Testis (tissue), 3 donors: ENCODE measurements around the gene PAK6. TPM values are rescaled to one million over a fixed set of nuclear protein-coding genes. Genes with fewer than 3 reads are reported as not detected.

Experiments
- DNase-seq: peaks from one replicate; pipeline ENCODE4 v3.0.0-alpha.2; 2019
- H3K27ac ChIP-seq, 2 donors: fragments of 200-600 bp; sonication (generic); one replicate each; pipeline ENCODE4 v1.5.1; 2019
- H3K27me3 ChIP-seq: fragments of 200-600 bp; sonication (generic); one replicate; pipeline ENCODE4 v1.5.1; 2019
- H3K36me3 ChIP-seq: fragments of 200-600 bp; sonication (generic); one replicate; pipeline ENCODE4 v1.5.1; 2017; ENCODE audit warnings: low read depth; ENCODE audit errors: missing control alignments
- H3K4me1 ChIP-seq: fragments of 200-600 bp; sonication (generic); one replicate; pipeline ENCODE4 v1.5.1; 2019
- H3K4me3 ChIP-seq, 2 donors: fragments of 200-600 bp; sonication (generic); one replicate each; pipeline ENCODE4 v1.5.1; 2017 to 2019
- H3K9me3 ChIP-seq: fragments of 200-600 bp; sonication (generic); one replicate; pipeline ENCODE4 v1.5.1; 2017
- POLR2A ChIP-seq: fragments of 450-650 bp; IDR thresholded peaks from one replicate; pipeline ENCODE4 v1.6.1; 2017; ENCODE audit warnings: antibody characterized with exemption, mild to moderate bottlenecking, moderate library complexity
- WGBS, 2 donors: methylation state at CpG; one replicate each; pipeline ENCODE4 v1.1.5; 2018; 5-methylcytosine and 5-hydroxymethylcytosine counted together
- intact Hi-C: fragments of 100-400 bp; cut with DNase I; formaldehyde crosslinking; loops from one replicate; pipeline ENCODE4 v1.15.1; 2023; ENCODE audit warnings: low total_unique reads
- polyA plus RNA-seq: library from polyadenylated mRNA; stranded (reverse); fragments of 350-450 nt; fragmentation: Illumina TruSeq; extraction: RNeasy Lipid Tissue Mini Kit (QIAGEN cat#74804); gene quantifications from one replicate; pipeline ENCODE4 v1.2.3, GENCODE V29; 2014; ENCODE audit warnings: low read depth, low replicate concordance; ENCODE audit not compliant: insufficient read depth
- total RNA-seq, 2 donors: library from RNA; depleted of rRNA; stranded (reverse); fragments of >200 nt; gene quantifications; one replicate each; pipeline ENCODE4 v1.2.3, GENCODE V29; 2016
- TF ChIP-seq, protein P1 (sequence below), 3 experiments: fragments of 450-650 bp in 2 of 3; fragments of 200-600 bp in 1 of 3; sonication (generic) in 1 of 3; IDR thresholded peaks; one replicate each; pipeline ENCODE4 v1.5.1; 2016 to 2019; ENCODE audit warnings: antibody characterized with exemption in 3 of 3, mild to moderate bottlenecking in 2 of 3, moderate library complexity in 1 of 3

The PAK6 gene
- total and polyA plus RNA-seq, 3 donors from 2014 or later = 47.4 to 245 (median 140) TPM

DNA sequence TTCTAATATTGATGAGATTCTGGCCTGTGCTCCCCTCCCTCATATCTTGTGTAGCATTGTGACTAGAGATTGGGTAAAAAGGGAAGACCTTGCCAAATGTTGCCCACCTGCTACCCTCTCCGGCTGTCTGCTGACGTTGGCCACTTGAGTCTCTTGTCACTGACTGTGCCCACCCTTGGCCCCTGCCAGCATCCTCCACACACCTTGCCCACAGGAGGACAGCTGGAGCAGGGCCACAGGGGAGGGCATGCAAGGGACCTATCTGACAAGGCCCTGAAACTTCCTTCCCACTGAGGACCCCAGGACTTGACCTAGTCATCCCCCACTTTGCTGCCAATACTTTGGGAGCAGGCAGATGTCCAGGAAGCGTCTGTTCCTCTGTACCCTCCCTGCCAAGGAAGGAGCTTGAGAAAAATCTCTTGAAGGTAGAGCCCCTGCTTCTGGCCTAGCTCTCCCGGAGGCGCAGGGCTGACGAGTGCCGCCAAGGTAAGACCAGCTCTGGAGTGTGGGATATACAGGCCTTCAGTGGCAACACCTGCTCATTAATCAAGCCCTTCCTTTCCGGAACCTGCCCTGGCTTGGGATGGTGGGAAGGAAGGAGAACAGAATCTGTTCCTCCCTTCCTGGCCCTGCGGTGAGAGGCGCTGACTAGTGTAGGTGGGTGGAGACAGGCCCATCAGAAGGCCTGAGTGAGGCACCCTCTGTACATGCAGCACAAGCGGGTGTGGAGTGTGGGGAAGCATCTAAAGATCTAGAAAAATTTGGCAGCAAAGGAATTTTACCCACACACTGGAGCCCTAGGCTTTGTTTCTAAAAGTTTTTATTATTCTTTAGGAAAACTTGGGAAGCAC lies 4.9 kb upstream of the PAK6 start:
- WGBS, 2 donors = 80 to 82% methylated on average over 5 to 11 of the region's 11 CpGs
- H3K27ac ChIP-seq = peak overlapping the region in 1 of 2 donors; percentile 12
- H3K9me3 ChIP-seq = no peaks in the 10 kb centered on the region
- intact Hi-C loops = no loop called here
- DNase-seq = no peak
- no peaks in the 10 kb centered on the region for H3K36me3 ChIP-seq
- no peak overlapping the region for H3K4me3 ChIP-seq
- H3K27me3 ChIP-seq = no peaks in the 10 kb centered on the region
- H3K4me1 ChIP-seq = peaks cover 19% of the 10 kb centered on the region
- TF ChIP-seq POLR2A = no peak
- TF ChIP-seq, protein P1, sequence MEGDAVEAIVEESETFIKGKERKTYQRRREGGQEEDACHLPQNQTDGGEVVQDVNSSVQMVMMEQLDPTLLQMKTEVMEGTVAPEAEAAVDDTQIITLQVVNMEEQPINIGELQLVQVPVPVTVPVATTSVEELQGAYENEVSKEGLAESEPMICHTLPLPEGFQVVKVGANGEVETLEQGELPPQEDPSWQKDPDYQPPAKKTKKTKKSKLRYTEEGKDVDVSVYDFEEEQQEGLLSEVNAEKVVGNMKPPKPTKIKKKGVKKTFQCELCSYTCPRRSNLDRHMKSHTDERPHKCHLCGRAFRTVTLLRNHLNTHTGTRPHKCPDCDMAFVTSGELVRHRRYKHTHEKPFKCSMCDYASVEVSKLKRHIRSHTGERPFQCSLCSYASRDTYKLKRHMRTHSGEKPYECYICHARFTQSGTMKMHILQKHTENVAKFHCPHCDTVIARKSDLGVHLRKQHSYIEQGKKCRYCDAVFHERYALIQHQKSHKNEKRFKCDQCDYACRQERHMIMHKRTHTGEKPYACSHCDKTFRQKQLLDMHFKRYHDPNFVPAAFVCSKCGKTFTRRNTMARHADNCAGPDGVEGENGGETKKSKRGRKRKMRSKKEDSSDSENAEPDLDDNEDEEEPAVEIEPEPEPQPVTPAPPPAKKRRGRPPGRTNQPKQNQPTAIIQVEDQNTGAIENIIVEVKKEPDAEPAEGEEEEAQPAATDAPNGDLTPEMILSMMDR (IDR thresholded peaks at IDR 0.05) = no peak

DNA sequence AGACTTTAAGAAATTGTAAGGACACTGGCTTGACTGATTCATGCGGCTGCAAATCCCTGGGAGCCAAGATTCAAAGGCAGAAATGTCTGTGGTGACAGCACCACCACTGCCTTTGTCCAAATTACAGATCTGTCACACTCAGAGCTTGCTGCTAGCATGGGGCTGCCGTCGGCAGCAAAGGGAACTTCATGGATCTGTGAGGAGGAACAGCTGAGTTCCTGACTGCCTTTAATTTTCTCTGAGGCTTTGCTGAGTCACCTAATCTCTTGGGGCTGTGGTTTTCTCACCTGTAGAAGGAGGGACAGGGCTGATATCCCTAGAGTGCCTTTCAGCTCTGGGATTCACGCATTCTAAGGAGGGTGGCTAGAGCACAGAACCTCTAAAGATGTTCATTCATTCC lies 4.1 kb upstream of the PAK6 start:
- intact Hi-C loops = no loop called here
- peak overlapping the region in 1 of 2 donors; percentile 12 for H3K27ac ChIP-seq
- WGBS, 2 donors = 69 to 80% methylated on average over 4 of the region's 4 CpGs

DNA sequence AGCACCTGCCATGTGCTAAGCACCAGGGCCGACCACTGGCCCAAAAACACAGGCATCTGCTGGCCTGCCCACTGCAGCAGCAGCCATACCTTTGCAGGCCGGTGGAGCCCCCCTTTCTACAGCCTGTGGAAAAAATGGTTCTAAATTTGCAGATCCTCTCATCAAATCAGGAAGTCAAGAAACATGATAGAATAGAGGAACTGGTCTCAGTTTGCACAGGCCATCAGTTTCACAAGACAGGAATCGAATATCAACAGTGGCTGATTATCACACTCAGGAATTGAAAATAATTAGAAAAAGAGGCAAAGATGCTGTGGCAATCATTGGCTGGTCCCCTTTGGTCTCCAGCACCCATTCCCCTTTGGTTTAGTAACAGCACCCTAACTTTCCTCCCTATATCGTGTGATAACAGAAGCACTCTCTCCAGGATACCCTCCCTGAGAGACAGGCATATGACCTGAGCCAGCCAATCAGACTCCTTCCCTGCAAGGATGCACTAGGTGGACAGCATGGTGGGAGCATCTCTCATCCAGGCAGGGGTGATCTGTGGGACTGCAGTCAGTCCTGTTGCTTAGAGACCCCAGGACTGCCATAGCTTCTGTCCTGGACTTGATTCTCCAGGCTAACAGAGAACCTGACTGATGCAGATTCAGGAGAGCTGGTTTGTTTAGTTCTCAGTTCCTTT lies 3.5 kb upstream of the PAK6 start:
- no peak overlapping the region for H3K4me3 ChIP-seq
- intact Hi-C loops = no loop called here
- no peaks in the 10 kb centered on the region for H3K27me3 ChIP-seq
- peak overlapping the region; percentile 12 to 14 for H3K27ac ChIP-seq
- no peaks in the 10 kb centered on the region for H3K36me3 ChIP-seq
- peaks cover 27% of the 10 kb centered on the region for H3K4me1 ChIP-seq
- TF ChIP-seq, protein P1 (IDR thresholded peaks at IDR 0.05) = no peak
- TF ChIP-seq POLR2A = no peak
- WGBS, 2 donors = 76 to 80% methylated on average over 4 of the region's 4 CpGs
- no peak for DNase-seq
- H3K9me3 ChIP-seq = no peaks in the 10 kb centered on the region

More for the DNA sequence above, 4.1 kb upstream of the PAK6 start:
- H3K4me1 ChIP-seq = peaks cover 23% of the 10 kb centered on the region
- no peaks in the 10 kb centered on the region for H3K27me3 ChIP-seq
- no peaks in the 10 kb centered on the region for H3K36me3 ChIP-seq
- TF ChIP-seq, protein P1 (IDR thresholded peaks at IDR 0.05) = no peak
- no peak for TF ChIP-seq POLR2A
- DNase-seq = no peak
- H3K9me3 ChIP-seq = no peaks in the 10 kb centered on the region
- no peak overlapping the region for H3K4me3 ChIP-seq

DNA sequence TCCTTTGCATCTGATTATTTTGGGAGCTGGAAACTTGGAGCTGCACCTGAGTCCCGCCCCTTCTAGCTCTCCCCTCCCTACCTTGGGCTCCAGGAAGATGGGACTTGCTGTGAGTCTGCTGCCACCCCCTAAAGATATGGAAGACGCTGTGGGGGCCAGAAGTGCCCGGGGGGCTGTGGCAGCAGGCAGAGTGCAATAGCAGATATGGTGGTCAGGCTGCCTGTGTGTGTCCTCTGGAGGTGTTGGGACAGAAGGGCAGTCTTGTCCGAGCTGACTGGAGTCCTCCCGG lies 485 bp downstream of the PAK6 start:
- no peaks in the 10 kb centered on the region for H3K27me3 ChIP-seq
- TF ChIP-seq POLR2A = no peak
- TF ChIP-seq, protein P1 (IDR thresholded peaks at IDR 0.05) = no peak
- intact Hi-C loops = no loop called here
- no peaks in the 10 kb centered on the region for H3K36me3 ChIP-seq
- H3K27ac ChIP-seq = peak overlapping the region; percentile 36 to 50
- peaks cover 23% of the 10 kb centered on the region for H3K4me1 ChIP-seq
- no peaks in the 10 kb centered on the region for H3K9me3 ChIP-seq
- peak overlapping the region in 1 of 2 donors; percentile 38 for H3K4me3 ChIP-seq
- WGBS, 2 donors = 11 to 31% methylated on average over 3 to 5 of the region's 5 CpGs
- DNase-seq = no peak
